GM18498 (cell line): ENCODE measurements around the gene FRMD4A.

Experiments
- ATAC-seq: cut with Tn5 transposase; IDR thresholded peaks from one replicate; pipeline ENCODE4 v1.9.1; 2021; ENCODE audit warnings: mild to moderate bottlenecking, moderate library complexity; ENCODE audit not compliant: unreplicated experiment

The FRMD4A gene

DNA sequence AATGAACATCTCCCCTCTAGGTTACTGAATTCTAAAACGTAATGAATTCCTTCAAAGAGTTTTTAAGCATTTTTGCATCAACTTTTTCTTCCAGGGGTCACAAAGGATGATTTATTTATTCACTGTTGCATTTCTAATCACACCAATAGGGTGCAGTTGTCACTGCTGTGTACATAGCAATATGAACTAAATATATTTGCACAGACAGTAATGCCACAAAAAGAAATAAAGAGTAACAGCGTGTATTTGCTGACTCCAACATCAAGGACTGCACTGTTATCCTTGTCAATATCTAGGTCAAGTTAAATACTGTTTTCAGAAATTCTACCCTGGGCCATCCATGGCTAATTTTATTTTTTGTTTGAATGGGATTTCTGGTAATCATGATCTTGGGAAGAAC, 138.0 kb downstream of the FRMD4A start:
- ATAC-seq, result no peak

DNA sequence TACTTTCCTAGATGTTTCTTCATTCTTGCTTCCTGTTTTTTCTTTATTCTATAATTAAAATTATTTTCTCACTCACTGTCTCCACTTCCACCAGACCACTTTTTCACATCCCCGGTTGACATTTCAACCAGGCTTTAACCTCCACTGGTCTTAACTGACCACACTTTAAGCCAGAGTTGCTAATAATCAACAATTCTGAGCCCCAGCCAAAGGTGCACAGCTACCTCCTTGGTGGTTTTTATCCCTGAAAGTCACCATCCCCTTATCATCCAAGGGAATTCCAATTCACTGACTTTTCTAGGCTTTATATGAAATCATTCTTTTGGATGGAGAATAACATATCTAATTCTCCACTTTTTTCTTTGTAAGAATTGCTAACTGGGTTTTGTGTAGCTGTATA, 138.9 kb downstream of the FRMD4A start:
- no peak for ATAC-seq

DNA sequence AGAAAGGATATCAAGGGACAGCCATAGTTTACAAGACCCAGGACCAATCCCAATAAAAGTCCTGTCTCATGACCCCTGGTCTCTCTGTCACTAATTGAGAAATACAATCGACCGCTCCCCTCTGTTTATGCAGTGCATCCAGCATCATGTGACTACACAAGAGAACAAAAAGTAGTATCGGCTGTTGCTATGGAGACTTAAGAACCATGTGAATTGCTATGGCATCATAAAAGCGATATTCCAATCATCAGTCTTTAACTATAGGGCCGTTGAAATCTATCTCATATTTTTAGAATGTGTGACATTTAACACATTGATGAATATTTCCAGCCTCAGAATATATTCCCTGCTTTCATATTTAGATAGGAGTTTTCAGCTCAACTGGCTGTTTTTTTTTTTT, 139.3 kb downstream of the FRMD4A start:
- ATAC-seq, result no peak

DNA sequence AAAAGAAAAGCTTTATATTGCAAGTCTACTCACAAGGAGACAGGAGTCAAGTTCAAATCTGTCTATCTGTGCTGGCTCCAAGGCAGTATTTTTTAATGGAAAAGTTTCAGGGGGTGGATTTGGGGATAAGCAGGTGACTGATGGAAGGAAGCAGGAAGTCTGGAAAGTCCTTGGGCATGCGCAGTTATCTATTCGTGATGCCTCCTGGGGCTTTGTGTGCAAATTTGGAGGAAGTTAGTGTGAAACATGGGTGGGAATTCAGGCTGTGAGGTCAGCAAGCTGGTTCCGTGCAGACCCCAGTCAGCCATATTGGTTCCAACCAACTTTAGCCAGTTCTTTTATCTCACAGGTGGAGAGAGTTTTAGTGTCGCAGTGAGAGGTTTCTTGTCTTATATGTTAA, 140.0 kb downstream of the FRMD4A start:
- no peak for ATAC-seq

DNA sequence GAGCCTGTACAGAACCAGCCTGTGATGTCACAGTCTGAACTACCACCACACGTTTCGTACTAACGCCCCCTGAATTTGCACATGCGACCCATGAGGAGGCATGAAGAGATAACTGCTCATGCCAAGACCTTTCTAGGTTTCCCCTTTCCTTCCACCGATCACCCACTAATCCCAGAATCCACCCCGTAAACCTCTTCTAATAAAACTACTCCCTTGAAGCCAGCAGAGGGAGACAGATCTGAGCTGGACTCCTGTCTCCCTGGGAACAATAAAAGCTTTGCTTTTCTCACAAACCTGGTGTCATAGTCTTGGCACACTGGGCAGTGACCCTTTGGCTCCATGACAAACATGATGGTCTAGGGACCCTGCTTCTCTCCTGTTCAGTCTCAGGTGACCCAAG, 144.5 kb downstream of the FRMD4A start:
- ATAC-seq, result no peak

DNA sequence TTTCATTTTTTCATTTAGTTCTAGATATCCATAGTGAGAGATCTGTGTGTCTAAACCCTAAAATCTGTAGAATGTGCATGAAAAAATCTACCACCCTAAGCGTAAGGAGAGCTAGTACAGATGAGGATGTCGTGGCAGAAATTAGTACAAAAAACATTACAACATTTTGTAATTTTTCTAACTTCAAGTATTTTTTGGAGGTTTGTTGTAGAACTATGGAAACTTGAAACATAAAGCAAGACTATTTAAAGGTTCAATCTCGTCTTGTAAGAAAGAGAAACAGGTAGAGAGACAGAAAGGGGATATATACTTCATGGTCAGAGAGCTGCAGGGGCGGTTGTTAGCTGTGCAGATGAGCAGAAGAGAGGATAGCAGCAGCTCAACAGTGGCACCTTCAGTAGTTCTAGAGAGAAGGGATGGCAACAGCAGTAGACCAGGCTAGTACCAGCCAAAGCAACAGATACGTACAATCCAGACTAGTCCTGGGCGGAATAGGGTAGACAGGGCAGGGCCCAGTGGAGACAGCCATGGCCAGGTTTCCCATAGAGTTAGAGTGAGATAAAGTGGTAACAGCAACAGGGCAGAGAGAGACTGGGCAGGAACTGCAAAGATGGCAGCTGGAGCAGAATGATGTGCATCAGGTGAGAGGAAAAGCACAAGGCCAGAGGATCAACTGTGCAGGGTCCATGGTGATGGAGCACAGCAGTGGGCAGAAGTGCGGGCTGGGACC, 145.2 kb downstream of the FRMD4A start:
- peak; percentile 88 for ATAC-seq

DNA sequence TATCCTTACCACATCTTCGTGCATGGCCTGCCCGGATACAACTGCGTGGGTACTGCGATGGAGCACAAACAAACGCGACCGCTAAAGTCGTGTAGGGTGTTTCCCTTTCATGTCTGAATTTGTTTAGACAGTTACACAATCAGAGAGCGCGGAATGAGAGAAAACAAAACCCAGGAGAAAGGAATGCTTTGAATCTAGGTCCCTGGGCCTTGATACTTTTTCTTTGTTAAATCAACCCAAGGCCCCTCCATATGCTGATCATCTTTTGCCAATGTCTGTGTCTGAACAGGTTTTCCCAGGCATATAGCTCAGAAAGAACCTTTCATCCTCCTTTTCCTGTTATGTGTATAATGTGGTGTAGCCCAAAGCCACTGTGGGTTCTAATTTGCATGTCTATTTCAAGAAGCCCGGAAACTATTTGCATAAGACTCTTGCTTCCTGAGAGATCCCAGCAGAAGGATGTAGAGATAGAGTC, 145.8 kb downstream of the FRMD4A start:
- ATAC-seq, result peak; percentile 63

DNA sequence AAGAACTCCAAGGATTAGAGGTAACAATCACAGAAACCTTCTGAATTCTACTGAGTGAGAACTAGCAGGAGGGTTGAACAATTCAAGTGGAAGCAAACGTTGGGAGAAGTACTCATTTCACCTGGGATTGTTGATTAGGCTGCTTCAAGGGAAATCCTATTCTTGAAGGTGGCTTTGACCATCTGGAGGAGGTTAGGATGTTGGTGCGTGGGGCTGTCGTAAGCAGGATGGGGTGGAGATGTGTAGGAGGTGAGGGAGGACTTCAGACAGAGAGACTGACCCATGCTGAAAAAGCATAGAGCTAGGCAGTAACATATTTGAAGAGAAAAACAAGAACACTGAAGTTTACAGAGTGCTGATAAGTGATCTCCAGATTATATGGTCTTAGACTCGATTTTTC, 147.9 kb downstream of the FRMD4A start:
- ATAC-seq, result no peak

DNA sequence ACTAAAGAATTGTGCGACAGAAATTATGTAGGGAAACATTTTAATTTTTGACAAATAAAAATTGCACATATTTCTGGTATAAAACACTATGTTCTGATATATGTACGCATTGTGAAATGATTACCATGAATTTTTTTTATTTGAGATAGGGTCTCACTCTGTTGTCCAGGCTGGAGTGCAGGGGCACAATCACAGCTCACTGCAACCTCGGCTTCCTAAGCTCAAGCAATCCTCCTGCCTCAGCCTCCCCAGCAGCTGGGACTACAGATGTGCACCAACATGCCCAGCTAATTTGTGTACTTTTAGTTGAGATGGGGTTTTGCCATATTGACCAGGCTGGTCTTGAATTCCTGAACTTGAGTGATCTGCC, 149.2 kb downstream of the FRMD4A start:
- no peak for ATAC-seq

DNA sequence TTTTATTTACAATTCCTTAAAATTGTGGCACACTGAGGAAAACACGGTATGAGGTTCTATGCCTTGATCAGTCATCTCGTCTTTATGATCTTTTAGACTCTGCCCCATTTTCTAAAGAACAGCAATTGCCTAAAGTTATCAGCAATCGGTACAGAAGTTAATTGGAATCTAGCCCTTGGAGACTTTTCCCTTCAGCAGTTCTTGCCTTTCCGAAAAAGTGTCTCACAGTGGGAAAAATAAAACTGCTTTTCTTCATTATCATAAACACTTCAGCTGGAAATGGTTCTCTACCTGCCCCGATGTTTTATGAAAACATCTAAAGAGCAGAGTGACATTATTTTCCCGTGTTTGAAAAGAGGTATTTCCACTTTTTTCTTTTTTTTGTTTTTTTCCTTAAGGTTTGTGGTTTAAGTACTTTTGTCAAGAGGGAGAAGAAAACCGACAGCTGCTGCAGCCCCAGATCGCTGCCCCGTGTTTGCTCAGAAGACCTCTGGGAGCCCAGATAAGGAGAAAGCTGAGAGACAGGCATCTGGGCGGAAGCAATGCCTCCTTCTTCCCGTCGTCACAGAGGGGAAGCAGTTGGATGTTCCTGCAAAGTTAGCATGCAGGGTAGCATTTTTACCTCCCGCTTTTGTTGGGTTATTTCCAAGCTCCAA, 149.7 kb downstream of the FRMD4A start:
- no peak for ATAC-seq

DNA sequence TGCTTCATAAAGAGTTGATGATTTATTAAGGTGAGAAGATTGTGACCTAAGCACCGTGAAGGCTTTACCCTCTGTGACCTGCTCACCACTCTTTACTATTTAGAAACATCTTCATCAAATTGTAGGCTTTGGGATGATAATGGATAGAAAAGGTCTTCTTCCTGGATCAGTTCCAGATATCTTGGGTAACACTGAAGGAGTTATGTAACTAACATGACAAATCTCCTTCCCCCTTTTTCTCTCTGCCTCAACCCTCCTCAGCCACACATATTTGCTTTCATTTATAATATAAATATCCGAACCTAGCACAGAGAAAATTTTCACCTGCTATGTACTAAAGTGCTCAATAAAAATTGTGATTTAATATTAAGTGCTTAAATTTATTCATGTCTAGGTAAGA, 151.5 kb downstream of the FRMD4A start:
- ATAC-seq, result no peak

DNA sequence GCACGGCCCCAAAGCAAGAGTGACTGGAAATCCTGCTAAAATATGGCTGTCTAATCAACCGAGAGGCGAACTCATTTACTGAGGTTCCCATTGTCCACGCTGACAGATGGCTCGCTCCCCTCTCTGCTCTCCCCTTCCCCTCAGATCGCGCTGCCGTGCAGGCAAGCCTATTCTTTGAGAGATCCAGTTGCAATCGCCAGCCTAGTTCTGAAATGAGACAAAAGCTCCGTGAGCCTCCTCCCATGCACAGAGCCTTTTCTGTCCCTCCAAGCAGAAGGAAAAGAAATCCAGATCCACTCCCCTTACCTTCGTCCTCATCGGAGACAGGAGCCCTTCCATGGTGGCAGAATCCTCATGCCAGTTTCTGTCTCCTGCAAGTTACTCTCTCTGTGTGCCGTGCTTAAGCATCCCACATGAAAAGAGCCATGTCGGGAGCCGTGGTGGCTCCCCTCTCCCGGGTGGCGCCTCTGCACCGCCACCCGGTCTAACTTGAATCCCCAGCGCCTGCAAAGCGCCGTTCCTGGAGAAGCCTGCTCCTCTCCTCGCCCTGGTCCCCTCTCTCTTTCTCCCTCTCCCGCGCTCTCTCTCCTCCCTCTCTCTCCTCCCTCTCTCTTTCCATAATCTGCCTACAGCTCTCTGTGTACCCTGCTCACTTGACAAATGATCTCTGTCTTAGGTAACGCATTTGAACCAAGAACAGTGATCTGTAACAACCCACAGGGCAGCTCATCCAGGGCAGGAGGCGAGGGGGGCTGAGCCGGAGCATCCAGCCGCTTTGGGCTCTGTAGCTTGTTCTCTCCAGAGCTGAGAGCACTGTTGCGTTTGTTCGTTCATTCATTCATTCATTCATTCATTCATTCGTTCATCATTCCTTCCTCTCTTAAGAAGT, 156.8 kb downstream of the FRMD4A start:
- ATAC-seq, result no peak

DNA sequence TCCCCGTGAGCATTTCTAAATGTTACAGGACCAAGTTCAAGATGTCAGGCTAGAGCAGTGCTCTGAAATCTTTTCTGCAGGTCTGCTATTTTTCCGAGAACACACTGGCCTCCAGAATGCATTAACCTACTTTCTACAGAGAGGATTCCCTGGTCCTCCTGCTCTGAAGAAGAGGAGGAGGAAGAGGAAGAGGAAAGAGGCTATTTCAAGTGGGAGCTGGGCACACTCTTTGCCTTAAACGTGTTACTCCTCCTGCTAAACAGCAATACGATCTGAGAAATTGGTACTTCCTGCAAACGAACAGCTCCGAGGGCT, 157.4 kb downstream of the FRMD4A start:
- no peak for ATAC-seq

DNA sequence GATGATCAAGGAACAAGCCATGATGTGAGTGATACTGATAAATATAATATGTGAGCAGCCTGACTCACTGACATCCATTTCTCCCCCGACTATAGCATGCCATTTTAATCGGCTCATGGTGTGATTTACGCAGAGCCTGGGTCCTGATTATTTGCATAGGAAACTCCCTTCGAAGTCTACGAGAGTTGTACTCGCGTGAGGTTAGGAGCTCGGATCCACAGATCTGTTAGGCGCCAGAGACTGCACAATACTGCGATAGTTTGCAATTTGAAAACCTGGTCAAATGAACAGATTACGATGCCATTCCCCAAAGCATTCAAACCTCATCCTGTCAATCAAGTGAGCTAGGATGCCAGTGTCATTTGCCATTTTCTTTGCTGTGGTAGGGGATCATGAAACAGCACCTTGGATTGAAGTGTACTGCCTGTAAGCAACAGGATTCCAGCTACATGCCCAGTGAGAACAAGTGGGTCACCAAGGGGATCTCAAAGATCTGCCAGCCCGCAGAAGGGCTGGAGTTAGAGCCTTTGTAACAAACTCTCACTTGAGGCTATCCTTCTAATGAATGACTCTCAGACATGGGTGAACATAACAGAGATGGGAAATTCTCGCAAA, 158.3 kb downstream of the FRMD4A start:
- ATAC-seq, result no peak

DNA sequence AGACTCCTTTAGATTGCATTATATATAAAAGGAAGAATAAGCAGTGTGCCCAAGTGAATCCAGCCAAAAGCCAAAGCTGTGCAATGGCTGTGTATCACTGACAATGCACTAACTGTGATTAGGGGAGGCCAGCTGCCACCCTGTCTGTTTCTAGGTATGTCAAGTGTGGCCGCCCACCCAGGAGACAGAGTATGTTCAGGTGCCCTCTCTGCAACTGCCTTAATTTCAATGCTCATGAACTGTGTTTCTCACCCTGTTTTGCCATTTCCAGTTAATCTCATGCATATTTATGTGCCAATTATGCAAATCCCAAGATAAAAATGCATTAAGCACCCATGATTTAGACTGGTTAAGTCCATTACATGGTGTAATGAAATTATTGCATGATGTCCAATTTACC, 159.4 kb downstream of the FRMD4A start:
- ATAC-seq, result no peak

DNA sequence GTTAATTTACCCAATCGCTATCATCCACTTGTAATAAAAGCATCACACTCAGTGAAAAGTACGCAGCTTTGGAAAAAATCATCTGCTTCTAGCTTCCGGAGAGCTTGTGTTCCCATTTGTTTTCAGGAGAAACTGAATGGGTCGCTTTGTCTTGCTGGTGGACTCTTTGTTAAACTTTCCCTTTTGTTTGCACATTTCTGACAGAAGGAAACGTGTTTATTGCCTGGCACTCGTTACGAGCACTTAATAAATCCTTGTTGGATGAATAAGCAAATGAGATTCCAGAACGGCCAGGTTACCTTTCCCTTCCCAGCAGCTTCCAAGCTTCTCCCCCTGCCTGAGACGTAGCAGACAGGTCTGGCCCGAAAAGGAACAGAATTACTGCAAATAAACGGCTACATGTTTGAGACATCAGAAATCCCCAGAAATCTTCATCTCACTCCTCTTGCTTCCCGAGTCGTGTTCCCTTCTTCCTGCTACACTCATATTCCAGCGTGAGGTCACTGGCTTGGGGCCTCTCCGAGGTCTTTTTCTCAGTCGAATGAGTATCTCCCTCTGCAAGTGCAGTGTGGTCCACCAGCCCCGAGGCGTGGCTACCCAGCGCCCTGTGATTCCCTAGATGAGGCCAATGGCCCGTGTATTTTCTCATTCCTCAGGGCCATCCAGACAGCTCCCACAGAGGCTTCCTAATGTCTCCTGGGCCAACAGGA, 167.2 kb downstream of the FRMD4A start:
- no peak for ATAC-seq

DNA sequence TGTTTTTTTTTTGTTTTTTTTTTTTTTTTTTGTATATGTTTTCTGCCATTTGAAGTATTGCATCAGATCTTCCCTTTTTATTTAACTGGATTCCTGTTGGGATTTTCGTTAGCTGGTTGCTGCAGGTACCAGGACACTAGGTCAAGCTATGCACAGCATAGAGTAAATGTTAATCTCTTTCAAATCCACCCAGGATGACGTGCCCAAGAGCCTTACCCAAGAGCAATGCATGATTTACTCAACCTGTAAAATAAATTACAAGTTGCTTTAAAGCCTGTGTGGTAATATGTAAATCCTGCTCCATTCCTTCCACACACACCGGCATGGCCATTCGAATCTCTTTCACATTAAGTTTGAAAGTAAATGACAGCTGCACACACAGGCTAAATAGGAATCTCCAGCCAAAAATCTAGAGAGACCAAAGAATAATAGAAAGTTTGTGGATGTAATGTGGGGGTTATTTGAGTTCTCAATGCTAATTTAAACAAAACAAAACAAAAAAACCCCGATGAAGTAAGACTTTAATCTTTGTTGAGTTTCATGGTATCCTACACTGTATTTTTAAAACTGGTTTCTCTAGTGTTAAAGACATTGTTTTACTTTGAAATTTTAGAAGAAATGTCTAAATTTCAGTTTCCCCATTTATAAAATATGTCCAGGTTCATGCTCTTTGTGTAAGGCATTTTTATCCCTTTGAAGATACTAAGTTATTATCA, 167.9 kb downstream of the FRMD4A start:
- ATAC-seq, result no peak

DNA sequence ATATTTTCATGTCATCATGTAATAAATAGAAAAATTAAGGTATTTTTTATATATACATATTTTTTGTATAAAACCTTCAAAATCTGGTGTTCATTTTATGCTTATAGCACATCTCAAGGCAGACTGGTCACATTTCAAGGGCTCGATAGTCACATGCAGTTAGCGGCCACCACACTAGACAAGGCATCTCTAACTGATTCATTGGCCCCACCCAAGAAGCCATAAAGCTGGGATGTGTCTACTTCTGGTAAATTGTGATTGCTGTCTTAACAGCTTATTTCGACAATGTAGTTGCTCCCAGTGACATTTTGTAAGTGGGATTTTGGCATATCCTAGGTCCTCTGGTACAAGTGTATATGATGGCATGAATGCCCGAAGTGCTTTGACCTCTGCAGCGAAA, 168.7 kb downstream of the FRMD4A start:
- no peak for ATAC-seq

DNA sequence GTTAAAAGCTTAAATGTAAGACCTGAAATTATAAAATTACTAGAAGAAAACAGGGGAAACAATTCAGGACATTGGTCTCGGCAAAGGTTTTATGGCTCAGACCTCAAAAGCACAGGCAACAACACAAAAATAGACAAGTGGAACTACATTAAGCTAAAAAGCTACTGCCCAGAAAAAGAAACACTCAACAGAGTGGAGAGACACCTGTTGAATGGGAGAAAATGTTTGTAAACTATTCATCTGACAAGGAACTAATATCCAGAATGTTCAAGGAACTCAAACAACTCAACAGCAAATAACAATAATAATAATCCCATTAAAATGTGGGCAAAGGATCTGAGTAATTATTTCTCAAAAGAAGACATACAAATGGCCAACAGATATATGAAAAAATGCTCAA, 170.4 kb downstream of the FRMD4A start:
- no peak for ATAC-seq

DNA sequence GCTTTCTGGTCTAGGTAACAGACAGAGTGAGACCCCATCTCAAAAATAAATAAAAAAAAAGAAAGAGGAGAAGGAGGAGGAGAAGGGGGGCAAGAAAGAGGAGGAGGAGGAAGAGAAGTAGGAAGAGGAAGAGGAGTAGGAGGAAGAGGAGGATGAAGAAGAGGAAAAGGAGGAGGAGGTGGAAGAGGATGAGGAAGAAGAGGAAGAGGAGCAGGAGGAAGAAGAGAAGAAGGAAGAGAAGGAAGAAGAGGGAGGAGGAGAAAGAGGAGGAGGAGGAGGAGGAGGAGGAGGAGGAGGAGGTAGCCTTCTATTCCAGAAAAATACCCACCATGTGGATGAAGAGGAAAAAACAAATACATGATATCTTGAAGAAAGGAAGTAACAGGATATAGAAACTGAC, 172.1 kb downstream of the FRMD4A start:
- no peak for ATAC-seq
